ENCODE measurements around the gene RPL15.

RPL15 gene

GRCh38 chr3:23895181-23895580, 21.8 kb upstream of the RPL15 start:
- Histone ChIP-seq H4K20me1 (ENCODE audit: insufficient read depth) (0 out of 2 replicates have a peak, but pooled peaks cover under 1% of the 10 kb centered on the region), H3K36me3 (ENCODE audit: insufficient read depth) (no peaks in the 10 kb centered on the region), H3K4me1 (ENCODE audit: low read depth, poor library complexity, severe bottlenecking) (no peaks in the 10 kb centered on the region), H3K4me3 (IDR thresholded peaks at IDR 0.05; ENCODE audit: insufficient read depth, low read depth, low read length) (no peak overlapping the region), H3K27me3 (ENCODE audit: insufficient read depth, low read depth) (no peaks in the 10 kb centered on the region), H3K9ac (no peak overlapping the region), H2AFZ (ENCODE audit: low read depth) (no peak overlapping the region), H3K79me2 (ENCODE audit: insufficient read depth, low read depth) (no peaks in the 10 kb centered on the region), H3K4me2 (no peak overlapping the region), H3K27ac (no peak overlapping the region)
- no peak for TF ChIP-seq CTCF (conservative IDR thresholded peaks at IDR 0.05; ENCODE audit: low read depth, low read length)

- no peaks in the 10 kb centered on the region for H3K4me1 ChIP-seq (ENCODE audit: low read depth, poor library complexity, severe bottlenecking)
- H3K9ac ChIP-seq = no peak overlapping the region
- no peak overlapping the region for H3K27ac ChIP-seq
- H3K4me2 ChIP-seq = no peak overlapping the region
- H3K79me2 ChIP-seq (ENCODE audit: insufficient read depth, low read depth) = no peaks in the 10 kb centered on the region
- no peaks in the 10 kb centered on the region for H3K27me3 ChIP-seq (ENCODE audit: insufficient read depth, low read depth)
- no peak overlapping the region for H3K4me3 ChIP-seq (IDR thresholded peaks at IDR 0.05; ENCODE audit: insufficient read depth, low read depth, low read length)
- TF ChIP-seq CTCF (conservative IDR thresholded peaks at IDR 0.05; ENCODE audit: low read depth, low read length) = no peak
- no peaks in the 10 kb centered on the region for H3K36me3 ChIP-seq (ENCODE audit: insufficient read depth)
- no peaks in the 10 kb centered on the region for H4K20me1 ChIP-seq (ENCODE audit: insufficient read depth)
- H2AFZ ChIP-seq (ENCODE audit: low read depth) = no peak overlapping the region
Measured at GRCh38 chr3:23900744-23901143, 16.2 kb upstream of the RPL15 start.

GRCh38 chr3:23904545-23904944, 12.4 kb upstream of the RPL15 start:
- Histone ChIP-seq H3K27ac (no peak overlapping the region), H3K9ac (no peak overlapping the region), H4K20me1 (ENCODE audit: insufficient read depth) (no peaks in the 10 kb centered on the region), H3K4me1 (ENCODE audit: low read depth, poor library complexity, severe bottlenecking) (no peaks in the 10 kb centered on the region), H3K79me2 (ENCODE audit: insufficient read depth, low read depth) (no peaks in the 10 kb centered on the region), H3K4me2 (no peak overlapping the region), H3K4me3 (IDR thresholded peaks at IDR 0.05; ENCODE audit: insufficient read depth, low read depth, low read length) (no peak overlapping the region), H3K27me3 (ENCODE audit: insufficient read depth, low read depth) (no peaks in the 10 kb centered on the region), H2AFZ (ENCODE audit: low read depth) (no peak overlapping the region), H3K36me3 (ENCODE audit: insufficient read depth) (no peaks in the 10 kb centered on the region)
- TF ChIP-seq CTCF (conservative IDR thresholded peaks at IDR 0.05; ENCODE audit: low read depth, low read length) = no peak

GRCh38 chr3:23909341-23909740, 7.6 kb upstream of the RPL15 start:
- TF ChIP-seq CTCF (conservative IDR thresholded peaks at IDR 0.05; ENCODE audit: low read depth, low read length) = no peak
- Histone ChIP-seq H4K20me1 (ENCODE audit: insufficient read depth) (no peaks in the 10 kb centered on the region), H3K36me3 (ENCODE audit: insufficient read depth) (no peaks in the 10 kb centered on the region), H3K4me2 (no peak overlapping the region), H3K4me1 (ENCODE audit: low read depth, poor library complexity, severe bottlenecking) (peaks cover 14% of the 10 kb centered on the region), H3K79me2 (ENCODE audit: insufficient read depth, low read depth) (no peaks in the 10 kb centered on the region), H3K27ac (no peak overlapping the region), H2AFZ (ENCODE audit: low read depth) (no peak overlapping the region), H3K9ac (no peak overlapping the region), H3K27me3 (ENCODE audit: insufficient read depth, low read depth) (no peaks in the 10 kb centered on the region), H3K4me3 (IDR thresholded peaks at IDR 0.05; ENCODE audit: insufficient read depth, low read depth, low read length) (no peak overlapping the region)
